Muscle layer of colon (tissue), 2 donors: ENCODE results near the gene SLC25A34.

ENCODE experiments used
- H3K27ac ChIP-seq: one replicate; pipeline ENCODE4 v1.7.0; 2013; ENCODE audit warnings: low read depth, mild to moderate bottlenecking, low read length, moderate library complexity
- H3K27me3 ChIP-seq, 2 donors: one replicate each; pipeline ENCODE4 v1.7.0; 2013; ENCODE audit warnings: low read length in 2 of 2, mild to moderate bottlenecking in 2 of 2; ENCODE audit not compliant: insufficient read depth in 2 of 2, control insufficient read depth in 1 of 2
- H3K36me3 ChIP-seq: one replicate; pipeline ENCODE4 v1.7.0; 2013; ENCODE audit warnings: mild to moderate bottlenecking, low read length; ENCODE audit not compliant: insufficient read depth
- H3K4me1 ChIP-seq: one replicate; pipeline ENCODE4 v1.7.0; 2013; ENCODE audit warnings: mild to moderate bottlenecking, low read length; ENCODE audit not compliant: insufficient read depth
- H3K4me3 ChIP-seq, 2 donors: one replicate each; pipeline ENCODE4 v1.7.0; 2013; ENCODE audit warnings: low read length in 2 of 2, low read depth in 1 of 2, mild to moderate bottlenecking in 1 of 2, moderate library complexity in 1 of 2
- H3K9ac ChIP-seq: one replicate; pipeline ENCODE4 v1.7.0; 2013; ENCODE audit warnings: low read length
- H3K9me3 ChIP-seq: one replicate; pipeline ENCODE4 v1.7.0; 2013; ENCODE audit warnings: mild to moderate bottlenecking, low read length
- donor health status: abdominal sarcoma.
- donor health status: Adenocarcinoma of cecum.

Gene SLC25A34

DNA sequence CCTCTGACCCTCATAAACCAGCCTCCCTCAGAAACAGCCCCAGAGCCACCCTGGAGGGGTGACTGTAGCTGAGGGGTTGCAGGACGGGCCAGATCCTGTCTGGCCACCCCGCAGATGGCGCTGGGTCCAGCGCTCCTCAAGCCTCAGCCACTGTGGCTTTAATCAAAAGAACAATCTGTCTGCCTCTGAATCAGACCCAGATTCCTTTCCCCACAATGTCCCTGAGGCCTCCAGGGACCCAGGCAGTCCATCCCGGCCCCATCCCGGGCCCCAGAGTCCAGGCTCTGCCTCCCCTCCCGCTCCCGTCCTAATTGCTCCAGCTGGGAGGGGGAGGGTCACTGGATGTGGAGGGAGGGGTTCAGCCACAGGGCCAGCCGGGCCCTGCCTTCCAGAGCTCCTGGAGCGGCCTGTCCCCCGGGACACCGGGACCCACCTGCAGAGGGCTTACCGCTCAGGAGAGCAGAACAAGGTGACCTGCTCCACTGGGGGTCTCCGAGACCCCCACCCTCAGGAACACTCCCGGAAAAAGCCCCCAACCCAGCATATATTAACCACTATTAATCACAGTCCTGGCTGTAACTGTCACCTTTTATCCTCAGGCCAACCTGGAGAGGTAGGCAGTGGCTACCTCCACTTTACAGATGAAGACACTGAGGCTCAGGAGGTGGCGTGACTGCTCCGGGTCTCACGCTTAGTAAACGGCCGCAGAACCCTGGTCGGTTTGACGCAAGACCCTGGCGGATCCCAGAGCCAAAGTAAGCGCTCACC, 21.7 kb downstream of the SLC25A34 start:
- H3K4me3 ChIP-seq, result peak overlapping the region in 1 of 2 donors; percentile 50

DNA sequence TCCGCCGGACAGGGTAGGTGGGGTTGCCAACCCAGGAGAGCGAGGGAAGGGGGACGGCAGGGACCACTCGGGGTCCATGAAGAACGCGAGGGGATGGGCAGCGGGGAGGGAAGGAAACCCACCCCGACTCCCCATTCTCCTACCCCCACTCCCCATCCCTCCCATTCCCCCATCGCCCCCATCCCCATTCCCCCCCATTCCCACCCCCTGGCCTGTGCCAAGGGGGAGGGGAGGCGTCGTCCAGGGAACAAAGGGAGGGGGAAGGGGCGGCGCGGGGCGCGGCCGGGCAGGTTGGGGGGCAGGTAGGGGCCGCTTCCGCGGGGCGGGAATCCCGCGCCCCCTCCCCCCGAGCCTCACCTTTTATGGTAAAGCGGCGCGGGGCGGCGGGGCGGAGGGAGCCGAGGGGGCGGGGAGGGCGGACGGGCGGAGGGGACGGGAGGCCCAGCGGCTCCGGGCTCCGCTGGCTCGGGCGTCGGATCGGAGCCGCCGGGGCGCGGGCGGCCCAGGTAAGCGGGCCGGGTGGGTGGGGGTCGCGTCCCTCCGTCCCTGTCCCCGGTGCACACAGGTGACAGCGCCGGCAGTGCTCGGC, 22.4 kb downstream of the SLC25A34 start, which contains the start of gene FBLIM1:
Gene FBLIM1 (plus strand): TSS at position 453 of the 589 bp plus-strand sequence. CDS start 6,189 bp downstream, outside the sequence.
- H3K27me3 ChIP-seq, result peaks cover 0 to 4% of the 10 kb centered on the region in 2 donors
- no peaks in the 10 kb centered on the region for H3K36me3 ChIP-seq
- H3K9ac ChIP-seq, result peak within 1 kb of the TSS; percentile 57
- no peaks in the 10 kb centered on the region for H3K9me3 ChIP-seq
- peak within 1 kb of the TSS; percentile 58 to 87 for H3K4me3 ChIP-seq
- peaks cover 27% of the 10 kb centered on the region for H3K4me1 ChIP-seq
- H3K27ac ChIP-seq, result peak within 1 kb of the TSS; percentile 73

More for the DNA sequence above, 21.7 kb downstream of the SLC25A34 start:
- Histone ChIP-seq H3K27ac (peak overlapping the region; percentile 66), H3K36me3 (no peaks in the 10 kb centered on the region), H3K9me3 (no peaks in the 10 kb centered on the region), H3K27me3 (peaks cover 0 to 4% of the 10 kb centered on the region in 2 donors), H3K4me1 (peaks cover 27% of the 10 kb centered on the region), H3K9ac (peak overlapping the region; percentile 44)

GRCh38 chr1:15758953-15759661, 23.0 kb downstream of the SLC25A34 start:
- no peaks in the 10 kb centered on the region for H3K36me3 ChIP-seq
- peak overlapping the region; percentile 57 for H3K9ac ChIP-seq
- H3K27me3 ChIP-seq, result peaks cover 0 to 4% of the 10 kb centered on the region in 2 donors
- H3K9me3 ChIP-seq, result no peaks in the 10 kb centered on the region
- H3K4me1 ChIP-seq, result peaks cover 27% of the 10 kb centered on the region
- peak overlapping the region; percentile 58 to 87 for H3K4me3 ChIP-seq
- peak overlapping the region; percentile 73 for H3K27ac ChIP-seq

DNA sequence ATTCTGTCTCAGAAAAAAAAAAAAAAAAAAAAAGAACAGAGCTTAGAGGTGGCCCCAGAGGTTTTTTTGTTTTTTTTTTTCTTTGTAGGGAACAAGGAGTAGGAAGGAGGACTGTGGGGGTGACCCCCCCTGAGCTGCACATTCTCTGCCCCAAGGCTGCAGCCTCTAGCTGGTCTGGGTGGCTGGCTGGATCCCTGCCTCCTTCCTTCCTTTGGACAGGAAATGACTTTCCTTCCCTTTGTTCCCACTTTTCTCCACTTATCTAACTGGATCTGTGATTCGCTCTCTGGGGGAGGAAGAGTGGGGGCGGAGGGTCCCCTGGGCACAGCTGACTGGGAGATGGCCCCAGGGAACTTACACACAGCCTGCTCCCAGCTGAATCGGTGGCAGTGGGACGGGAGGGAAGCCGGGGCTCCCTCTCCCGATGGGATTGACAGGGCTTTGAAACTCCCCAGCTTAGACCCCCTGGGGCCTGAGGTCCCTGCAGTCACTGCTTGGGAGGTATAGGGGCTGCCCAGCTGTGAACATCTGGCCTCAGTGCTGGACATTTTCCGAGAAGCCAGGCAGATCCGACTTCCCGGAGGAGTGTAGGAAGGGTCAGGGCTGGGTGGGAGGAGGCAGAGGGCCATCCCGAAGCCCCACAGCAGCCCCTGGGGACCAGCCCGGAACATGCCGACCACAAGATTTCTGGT, 24.6 kb downstream of the SLC25A34 start:
- Histone ChIP-seq H3K27ac (peak overlapping the region; percentile 63), H3K36me3 (peaks cover 7% of the 10 kb centered on the region), H3K9me3 (no peaks in the 10 kb centered on the region), H3K27me3 (peaks cover 0 to 4% of the 10 kb centered on the region in 2 donors), H3K4me3 (peak overlapping the region; percentile 2 to 55), H3K4me1 (peaks cover 27% of the 10 kb centered on the region), H3K9ac (peak overlapping the region; percentile 53)

DNA sequence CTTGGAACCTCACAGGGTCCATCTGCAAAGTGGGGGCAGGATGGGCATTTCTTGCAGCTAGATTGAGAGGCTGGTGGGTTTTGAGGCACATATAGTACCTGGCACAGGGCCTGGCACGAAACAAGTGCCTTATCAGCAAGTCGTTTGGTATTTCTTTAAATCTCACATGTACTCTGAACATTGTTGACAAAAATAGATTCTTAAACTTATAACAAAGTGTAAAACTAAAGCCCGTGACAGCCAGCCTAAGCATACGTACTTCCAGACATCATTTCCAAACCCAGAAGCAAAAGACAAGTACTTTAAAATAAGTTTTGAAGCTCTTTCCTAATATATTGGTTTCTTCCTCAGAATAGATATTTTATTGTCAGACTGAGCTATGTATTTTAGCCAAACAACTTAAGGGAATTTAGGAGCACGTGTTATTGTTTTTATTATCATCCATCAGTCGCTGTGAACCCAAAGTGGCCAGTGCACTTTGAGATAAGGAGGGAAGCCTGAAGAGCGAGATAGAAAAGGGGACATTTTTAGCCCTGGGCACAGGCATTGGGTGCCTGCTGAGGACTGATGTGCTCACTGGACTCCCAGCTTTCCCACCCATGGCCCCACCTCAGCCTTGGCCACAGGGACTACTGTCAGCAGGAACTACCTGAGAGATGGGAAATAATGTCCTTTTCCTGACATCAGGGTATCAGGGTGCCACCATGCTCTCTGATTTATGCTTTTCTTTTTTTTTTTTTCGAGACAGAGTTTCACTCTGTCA, 25.5 kb downstream of the SLC25A34 start:
- Histone ChIP-seq H3K27ac (peak overlapping the region; percentile 63), H3K36me3 (peaks cover 7% of the 10 kb centered on the region), H3K4me1 (peaks cover 27% of the 10 kb centered on the region), H3K4me3 (peak overlapping the region in 1 of 2 donors; percentile 55), H3K9ac (peak overlapping the region; percentile 53), H3K9me3 (no peaks in the 10 kb centered on the region), H3K27me3 (peaks cover 0 to 4% of the 10 kb centered on the region in 2 donors)

DNA sequence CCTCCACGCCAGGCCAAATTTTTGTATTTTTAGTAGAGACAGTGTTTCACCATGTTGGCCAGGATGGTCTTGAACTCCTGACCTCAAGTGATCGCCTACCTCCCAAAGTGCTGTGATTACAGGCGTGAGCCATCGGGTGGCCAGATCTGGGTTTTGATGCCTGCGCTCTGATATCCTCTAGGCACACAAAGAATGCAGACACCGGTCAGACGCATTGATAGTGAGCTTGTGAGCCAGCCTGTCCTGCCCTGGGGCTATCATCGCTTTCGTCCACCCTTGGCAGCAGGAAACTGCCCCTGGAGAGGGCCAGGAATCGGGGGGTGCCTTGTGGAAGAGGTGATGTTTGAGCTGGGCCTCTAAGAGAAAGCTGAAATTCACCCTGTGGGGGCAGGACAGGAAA, 26.5 kb downstream of the SLC25A34 start:
- Histone ChIP-seq H3K27me3 (peaks cover 0 to 4% of the 10 kb centered on the region in 2 donors), H3K4me1 (peaks cover 27% of the 10 kb centered on the region), H3K9ac (no peak overlapping the region), H3K9me3 (no peaks in the 10 kb centered on the region), H3K4me3 (no peak overlapping the region), H3K36me3 (peaks cover 7% of the 10 kb centered on the region), H3K27ac (no peak overlapping the region)

DNA sequence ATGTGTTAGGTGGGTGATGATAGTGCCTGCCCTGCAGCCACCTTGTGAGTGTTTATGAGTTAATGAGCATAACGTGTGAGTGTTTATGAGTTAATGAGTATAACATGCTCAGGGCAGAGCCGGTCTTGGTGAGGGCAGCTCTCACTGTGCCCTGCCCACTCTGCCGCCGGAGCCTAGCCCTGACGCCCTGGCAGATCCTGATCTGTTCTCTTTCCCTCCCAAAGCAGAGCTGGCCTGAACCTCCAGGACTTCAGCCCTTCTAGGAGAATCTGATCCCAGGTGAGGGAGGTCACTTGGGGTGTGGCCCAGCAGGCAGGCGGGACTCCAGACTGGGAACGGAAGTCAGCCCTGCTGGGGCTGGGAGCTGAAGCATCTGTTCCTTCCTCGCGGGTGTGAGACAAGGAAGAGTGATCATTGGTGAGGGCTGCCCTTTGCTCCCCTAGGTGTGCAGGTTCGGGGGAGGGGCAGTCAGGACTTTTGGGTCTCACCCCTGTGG, 28.3 kb downstream of the SLC25A34 start:
- no peak overlapping the region for H3K9ac ChIP-seq
- peaks cover 20% of the 10 kb centered on the region for H3K4me1 ChIP-seq
- H3K4me3 ChIP-seq, result no peak overlapping the region
- H3K27me3 ChIP-seq, result peaks cover 0 to 4% of the 10 kb centered on the region in 2 donors
- no peak overlapping the region for H3K27ac ChIP-seq
- peaks cover 12% of the 10 kb centered on the region for H3K36me3 ChIP-seq
- no peaks in the 10 kb centered on the region for H3K9me3 ChIP-seq

GRCh38 chr1:15764890-15765289, 28.8 kb downstream of the SLC25A34 start:
- Histone ChIP-seq H3K4me1 (peaks cover 17% of the 10 kb centered on the region), H3K9me3 (no peaks in the 10 kb centered on the region), H3K4me3 (no peak overlapping the region), H3K27ac (no peak overlapping the region), H3K9ac (no peak overlapping the region), H3K36me3 (peaks cover 13% of the 10 kb centered on the region), H3K27me3 (peaks cover 0 to 4% of the 10 kb centered on the region in 2 donors)

- no peak overlapping the region for H3K4me3 ChIP-seq
- no peaks in the 10 kb centered on the region for H3K9me3 ChIP-seq
- H3K36me3 ChIP-seq, result peaks cover 20% of the 10 kb centered on the region
- H3K9ac ChIP-seq, result no peak overlapping the region
- H3K4me1 ChIP-seq, result peaks cover 12% of the 10 kb centered on the region
- H3K27me3 ChIP-seq, result peaks cover 0 to 4% of the 10 kb centered on the region in 2 donors
- H3K27ac ChIP-seq, result no peak overlapping the region
Observed at GRCh38 chr1:15765495-15766194, 29.6 kb downstream of the SLC25A34 start.

DNA sequence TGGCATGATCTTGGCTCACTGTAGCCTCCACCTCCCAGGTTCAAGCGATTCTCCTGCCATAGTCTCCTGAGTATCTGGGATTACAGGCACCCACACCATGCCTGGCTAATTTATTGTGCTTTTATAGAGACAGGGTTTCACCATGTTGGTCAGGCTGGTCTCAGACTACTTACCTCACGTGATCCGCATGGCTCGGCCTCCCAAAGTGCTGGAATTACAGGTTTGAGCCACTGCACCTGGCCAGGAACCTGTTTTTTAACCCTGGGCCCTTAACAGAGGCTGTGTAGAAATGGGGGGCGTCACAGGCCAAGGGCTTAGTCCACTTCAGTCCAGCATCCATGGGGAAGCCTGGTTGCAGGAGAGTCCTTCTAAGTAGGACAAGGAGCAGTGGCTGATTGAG, 31.9 kb downstream of the SLC25A34 start:
- Histone ChIP-seq H3K9ac (no peak overlapping the region), H3K27ac (no peak overlapping the region), H3K4me3 (no peak overlapping the region), H3K9me3 (no peaks in the 10 kb centered on the region), H3K4me1 (no peaks in the 10 kb centered on the region), H3K36me3 (peaks cover 38% of the 10 kb centered on the region), H3K27me3 (no peaks in the 10 kb centered on the region)
